22Rv1 (cell line): ENCODE measurements around the gene ZNF585A.

Experiments
- ZFX ChIP-seq: fragments of 450-650 bp; IDR thresholded peaks from 2 replicates; pipeline ENCODE4 v1.6.1; 2017; ENCODE audit warnings: antibody characterized with exemption, borderline replicate concordance
- TF ChIP-seq, protein P1 (sequence below): fragments of 450-650 bp; IDR thresholded peaks from 2 replicates; pipeline ENCODE4 v1.5.1; 2017; ENCODE audit warnings: mild to moderate bottlenecking

GRCh38 chr19:37165635-37166034 lies 6.9 kb downstream of the ZNF585A start:
- TF ChIP-seq, protein P1, sequence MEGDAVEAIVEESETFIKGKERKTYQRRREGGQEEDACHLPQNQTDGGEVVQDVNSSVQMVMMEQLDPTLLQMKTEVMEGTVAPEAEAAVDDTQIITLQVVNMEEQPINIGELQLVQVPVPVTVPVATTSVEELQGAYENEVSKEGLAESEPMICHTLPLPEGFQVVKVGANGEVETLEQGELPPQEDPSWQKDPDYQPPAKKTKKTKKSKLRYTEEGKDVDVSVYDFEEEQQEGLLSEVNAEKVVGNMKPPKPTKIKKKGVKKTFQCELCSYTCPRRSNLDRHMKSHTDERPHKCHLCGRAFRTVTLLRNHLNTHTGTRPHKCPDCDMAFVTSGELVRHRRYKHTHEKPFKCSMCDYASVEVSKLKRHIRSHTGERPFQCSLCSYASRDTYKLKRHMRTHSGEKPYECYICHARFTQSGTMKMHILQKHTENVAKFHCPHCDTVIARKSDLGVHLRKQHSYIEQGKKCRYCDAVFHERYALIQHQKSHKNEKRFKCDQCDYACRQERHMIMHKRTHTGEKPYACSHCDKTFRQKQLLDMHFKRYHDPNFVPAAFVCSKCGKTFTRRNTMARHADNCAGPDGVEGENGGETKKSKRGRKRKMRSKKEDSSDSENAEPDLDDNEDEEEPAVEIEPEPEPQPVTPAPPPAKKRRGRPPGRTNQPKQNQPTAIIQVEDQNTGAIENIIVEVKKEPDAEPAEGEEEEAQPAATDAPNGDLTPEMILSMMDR: no peak
- TF ChIP-seq ZFX: no peak
